Pons (tissue), 1 donor: Measurements from ENCODE around the gene RIGI.
"Not testable (repeated sequence)": the region's sequence is repeated elsewhere in the genome, so short reads cannot be mapped to it uniquely, and the experiment has no call there.

Experiments
- DNase-seq: peaks from one replicate; pipeline ENCODE4 v3.0.0-alpha.2; 2016; ENCODE audit warnings: low spot score

Gene RIGI

GRCh38 chr9:32526707-32527048 is 682 bp upstream of the RIGI start:
- DNase-seq = no peak

- peak; percentile 52 for DNase-seq
Measured at GRCh38 chr9:32525709-32526030, 326 bp downstream of the RIGI start.

- DNase-seq = peak; percentile 47
Measured at GRCh38 chr9:32524892-32525708, 896 bp downstream of the RIGI start.

- DNase-seq = not testable (repeated sequence)
Measured at GRCh38 chr9:32524558-32524891, 1.5 kb downstream of the RIGI start.

GRCh38 chr9:32523910-32524309 is 2.1 kb downstream of the RIGI start:
- no peak for DNase-seq

- no peak for DNase-seq
Measured at GRCh38 chr9:32518276-32518675, 7.7 kb downstream of the RIGI start.

- DNase-seq = no peak
Measured at GRCh38 chr9:32516241-32516640, 9.8 kb downstream of the RIGI start.

GRCh38 chr9:32508728-32509127 is 17.3 kb downstream of the RIGI start:
- DNase-seq = no peak

- no peak for DNase-seq
Measured at GRCh38 chr9:32503008-32503407, 23.0 kb downstream of the RIGI start.

- no peak for DNase-seq
Measured at GRCh38 chr9:32502464-32502863, 23.5 kb downstream of the RIGI start.

GRCh38 chr9:32501868-32502267 is 24.1 kb downstream of the RIGI start:
- DNase-seq = no peak

GRCh38 chr9:32500768-32501167 is 25.2 kb downstream of the RIGI start:
- no peak for DNase-seq

- no peak for DNase-seq
Measured at GRCh38 chr9:32497921-32498320, 28.1 kb downstream of the RIGI start.

GRCh38 chr9:32490601-32491000 is 35.4 kb downstream of the RIGI start:
- DNase-seq = no peak

GRCh38 chr9:32487981-32488380 is 38.0 kb downstream of the RIGI start:
- no peak for DNase-seq

- no peak for DNase-seq
Measured at GRCh38 chr9:32486839-32487562, 39.0 kb downstream of the RIGI start.

GRCh38 chr9:32483343-32483742 is 42.7 kb downstream of the RIGI start:
- no peak for DNase-seq
